Measurements from ENCODE around the gene FAM81B.
"Not testable (repeated sequence)": the region's sequence is repeated elsewhere in the genome, so short reads cannot be mapped to it uniquely, and the experiment has no call there.

The FAM81B gene, protein sequence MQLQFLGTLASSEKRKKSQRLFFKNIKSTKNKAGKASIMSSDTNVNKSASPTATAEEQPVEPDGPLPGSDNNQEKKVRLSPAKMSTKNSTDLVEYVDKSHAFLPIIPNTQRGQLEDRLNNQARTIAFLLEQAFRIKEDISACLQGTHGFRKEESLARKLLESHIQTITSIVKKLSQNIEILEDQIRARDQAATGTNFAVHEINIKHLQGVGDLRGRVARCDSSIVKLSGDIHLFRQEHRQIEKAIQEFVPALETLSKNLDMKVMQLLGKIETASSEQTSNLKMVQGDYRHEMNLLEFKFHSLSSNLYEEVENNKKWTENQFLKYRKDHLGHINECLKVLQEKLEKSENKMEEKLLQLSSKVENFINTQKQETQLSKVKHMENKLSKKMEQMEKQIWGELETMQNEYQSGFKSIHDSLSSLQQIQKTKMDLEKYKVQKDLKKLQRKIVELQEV

DNA sequence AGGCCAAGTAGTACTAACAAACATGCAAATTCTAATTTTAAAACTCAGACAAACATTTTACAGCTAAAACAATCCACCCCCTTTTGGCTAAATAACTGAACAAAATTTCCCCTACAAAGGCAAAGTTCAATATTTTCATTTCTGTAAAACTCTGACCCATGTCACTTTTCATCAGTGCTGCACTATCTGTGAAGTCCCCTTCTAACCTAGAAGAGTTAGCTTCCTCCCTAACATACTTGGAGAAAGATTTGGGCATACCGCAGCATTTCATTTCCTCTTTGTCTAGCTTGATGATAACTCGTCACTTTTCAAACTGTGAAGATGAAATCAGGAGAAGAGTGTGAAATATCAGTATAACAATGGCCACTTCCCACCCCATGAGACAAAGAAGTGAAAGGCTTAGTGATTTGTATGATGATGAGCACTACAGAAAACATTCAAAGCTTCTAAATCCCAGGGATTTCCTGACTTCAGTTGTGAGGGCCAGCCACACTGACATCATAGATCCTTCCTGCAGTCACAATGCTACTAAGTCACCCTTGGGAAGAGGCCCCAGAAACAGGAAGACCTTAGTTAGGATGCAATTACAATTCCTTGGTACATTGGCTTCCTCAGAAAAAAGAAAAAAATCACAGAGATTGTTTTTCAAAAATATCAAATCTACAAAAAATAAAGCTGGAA is at the start of gene FAM81B:
FAM81B (plus strand) TSS at position 555 of the 681 bp plus-strand sequence; CDS start at position 579, 24 bp downstream.
- DNase-seq (ENCODE audit: low read depth in 2 of 2) = no peak

DNA sequence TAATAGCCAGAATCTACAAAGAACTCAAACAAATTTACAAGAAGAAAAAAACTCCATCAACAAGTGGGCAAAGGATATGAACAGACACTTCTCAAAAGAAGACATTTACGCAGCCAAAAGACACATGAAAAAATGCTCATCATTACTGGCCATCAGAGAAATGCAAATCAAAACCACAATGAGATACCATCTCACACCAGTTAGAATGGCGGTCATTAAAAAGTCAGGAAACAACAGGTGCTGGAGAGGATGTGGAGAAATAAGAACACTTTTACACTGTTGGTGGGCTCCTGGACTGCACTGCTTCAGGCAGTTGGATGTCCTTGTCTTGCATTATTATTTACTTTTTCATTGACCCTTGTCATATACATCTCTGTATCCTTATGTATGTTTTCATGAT is 49.7 kb upstream of the FAM81B start:
- DNase-seq (ENCODE audit: low read depth in 2 of 2) = not testable (repeated sequence)

DNA sequence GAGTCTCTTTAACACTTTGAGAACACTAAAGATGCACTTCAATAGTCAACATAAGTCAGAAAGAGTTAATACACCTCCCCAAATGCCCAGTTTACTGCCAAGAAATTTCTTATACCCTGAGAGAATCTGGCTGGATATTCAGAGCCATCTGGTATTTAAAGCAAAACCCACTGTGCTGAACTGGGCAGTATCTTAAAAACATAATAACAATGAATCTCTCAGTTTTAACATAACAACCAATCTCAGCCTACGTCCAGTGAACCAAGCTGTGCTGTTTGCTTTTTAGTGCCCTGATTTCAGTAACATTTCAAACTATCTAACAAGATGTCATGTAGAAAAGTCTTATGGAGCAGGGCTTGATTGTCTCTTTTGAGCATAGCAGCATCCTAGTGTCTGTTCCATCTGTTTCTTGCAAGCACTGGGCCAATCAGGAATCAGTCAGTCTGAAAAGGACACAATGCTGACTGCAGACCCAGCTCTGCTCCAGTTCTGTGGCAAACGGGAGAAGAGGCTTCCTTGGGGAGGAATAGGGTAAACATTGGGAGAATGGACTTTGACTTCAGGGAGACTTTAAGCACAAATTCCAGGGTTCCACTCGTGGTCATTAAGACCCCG is 43.6 kb upstream of the FAM81B start:
- DNase-seq (ENCODE audit: low read depth in 2 of 2) = no peak

DNA sequence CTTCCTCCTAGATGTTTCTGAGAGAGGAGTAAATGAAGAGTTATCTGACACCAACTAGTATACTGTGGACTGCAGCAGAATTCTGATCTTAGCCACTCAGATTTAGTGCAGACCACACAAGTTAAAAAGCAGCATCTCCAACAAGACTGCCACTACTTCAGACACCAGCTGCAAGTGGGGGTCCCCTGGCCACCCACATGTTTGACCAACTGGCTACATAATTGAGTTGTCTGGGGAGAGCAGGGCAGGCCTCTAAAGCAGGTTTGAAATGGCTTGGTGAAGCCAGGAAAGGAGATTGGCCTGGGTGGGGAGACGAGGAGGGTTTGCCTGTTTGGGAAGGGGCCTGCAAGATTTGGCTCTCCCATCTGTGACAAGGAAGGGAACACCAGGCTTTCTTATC is 40.5 kb upstream of the FAM81B start:
- no peak for DNase-seq (ENCODE audit: low read depth in 2 of 2)

DNA sequence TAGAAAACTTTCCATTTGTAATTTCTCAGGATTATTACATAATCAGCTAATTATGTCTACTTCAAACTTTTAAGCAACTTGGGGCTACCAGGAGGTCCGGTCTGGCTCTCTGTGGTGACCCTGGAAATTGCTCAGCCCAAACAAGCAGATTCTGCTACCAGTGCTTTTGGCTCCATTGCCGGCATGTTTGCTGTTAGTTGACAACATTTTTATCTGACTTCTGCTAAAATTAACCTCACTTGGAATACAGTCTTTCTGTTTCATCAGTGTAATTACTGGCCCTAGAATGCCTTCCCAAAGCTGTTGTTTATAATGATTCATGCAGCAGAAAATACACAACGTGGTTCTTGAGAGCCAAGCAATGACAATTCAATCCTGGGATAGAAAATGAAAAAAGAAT is 38.5 kb upstream of the FAM81B start:
- no peak for DNase-seq (ENCODE audit: low read depth in 2 of 2)

DNA sequence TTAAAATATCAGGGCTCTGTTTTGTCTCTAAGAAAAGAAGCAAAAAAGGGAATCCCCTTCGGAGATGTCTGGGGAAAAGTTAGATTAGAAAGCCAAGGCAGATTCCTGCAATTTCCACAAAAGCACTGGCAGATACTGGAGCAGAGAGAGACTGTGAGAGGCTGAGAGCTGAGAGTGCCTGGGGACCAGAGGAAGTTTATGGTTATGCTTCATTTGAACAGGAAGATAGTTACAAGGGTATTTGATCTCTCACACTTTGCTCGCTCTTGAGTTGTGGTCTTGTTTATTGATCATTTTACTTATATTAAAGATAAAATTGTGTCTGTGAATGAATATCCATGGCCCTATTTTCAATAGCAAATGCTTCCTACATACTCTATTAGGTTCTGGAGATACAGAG is 32.8 kb upstream of the FAM81B start:
- DNase-seq (ENCODE audit: low read depth in 2 of 2) = no peak

DNA sequence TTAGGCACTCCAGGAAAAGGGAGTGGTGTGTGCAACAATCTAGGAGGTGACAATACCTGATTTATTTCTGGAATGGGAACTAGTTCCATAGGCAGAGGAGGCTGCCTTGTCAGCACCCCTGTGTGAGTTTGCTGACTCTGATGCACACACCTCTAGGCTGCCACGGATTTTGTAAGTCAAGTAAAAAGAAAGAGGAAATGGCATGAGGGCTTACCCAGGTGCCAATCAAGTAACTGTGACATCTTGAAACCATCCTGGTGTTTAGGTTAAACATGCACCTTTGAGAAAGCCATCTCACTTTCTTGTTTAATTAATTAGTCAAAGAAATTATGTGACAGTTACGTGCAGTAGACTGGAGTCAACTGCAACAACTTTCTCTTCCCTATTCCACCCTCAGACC is 32.3 kb upstream of the FAM81B start:
- DNase-seq (ENCODE audit: low read depth in 2 of 2) = no peak

DNA sequence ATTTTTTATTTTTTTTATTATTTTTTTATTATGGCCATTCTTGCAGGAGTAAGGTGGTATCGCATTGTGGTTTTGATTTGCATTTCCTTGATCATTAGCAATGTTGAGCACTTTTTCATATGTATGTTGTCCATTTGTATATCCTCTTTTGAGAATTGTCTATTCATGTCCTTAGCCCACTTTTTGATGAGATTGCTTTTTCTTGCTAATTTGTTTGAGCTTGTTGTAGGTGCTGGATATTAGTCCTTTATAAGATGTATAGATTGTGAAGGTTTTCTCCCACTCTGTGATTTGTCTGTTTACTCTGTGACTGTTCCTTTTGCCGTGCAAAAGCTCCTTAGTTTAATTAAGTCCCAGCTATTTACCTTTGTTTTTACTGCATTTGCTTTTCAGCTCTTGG is 30.5 kb upstream of the FAM81B start:
- DNase-seq (ENCODE audit: low read depth in 2 of 2) = not testable (repeated sequence)

DNA sequence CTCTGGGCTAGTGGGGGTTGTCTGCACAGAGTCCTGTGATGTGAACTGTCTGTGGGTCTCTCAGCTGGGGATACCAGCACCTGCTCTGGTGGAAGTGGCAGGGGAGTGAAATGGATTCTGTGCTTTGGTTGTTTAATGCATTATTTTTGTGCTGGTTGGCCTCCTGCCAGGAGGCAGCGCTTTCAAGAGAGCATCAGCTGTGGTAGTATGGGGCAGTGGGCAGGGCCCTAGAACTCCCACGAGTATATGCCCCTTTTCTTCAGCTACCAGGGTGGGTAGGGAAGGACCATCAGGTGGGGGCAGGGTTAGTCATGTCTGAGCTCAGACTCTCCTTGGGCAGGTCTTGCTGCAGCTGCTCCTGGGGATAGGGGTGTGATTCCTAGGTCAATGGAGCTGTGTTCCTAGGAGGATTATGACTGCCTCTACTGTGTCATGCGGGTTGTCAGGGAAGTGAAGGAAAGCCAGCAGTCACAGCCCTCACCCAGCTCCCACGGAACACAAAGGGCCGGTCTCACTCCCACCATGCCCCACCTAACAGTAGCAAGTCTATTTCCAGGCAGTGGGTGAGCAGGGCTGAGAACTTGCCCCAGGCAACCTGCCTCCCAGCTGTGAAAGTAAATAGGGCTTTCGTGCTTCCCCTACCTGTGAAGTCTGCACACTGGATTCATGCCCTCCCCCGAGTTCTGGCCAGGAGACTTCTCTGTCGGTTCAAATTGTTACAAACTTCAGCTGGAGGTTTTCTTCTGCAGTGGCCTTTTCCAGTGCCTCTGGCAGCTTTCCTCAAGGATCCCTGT is 25.7 kb upstream of the FAM81B start:
- no peak for DNase-seq (ENCODE audit: low read depth in 2 of 2)

DNA sequence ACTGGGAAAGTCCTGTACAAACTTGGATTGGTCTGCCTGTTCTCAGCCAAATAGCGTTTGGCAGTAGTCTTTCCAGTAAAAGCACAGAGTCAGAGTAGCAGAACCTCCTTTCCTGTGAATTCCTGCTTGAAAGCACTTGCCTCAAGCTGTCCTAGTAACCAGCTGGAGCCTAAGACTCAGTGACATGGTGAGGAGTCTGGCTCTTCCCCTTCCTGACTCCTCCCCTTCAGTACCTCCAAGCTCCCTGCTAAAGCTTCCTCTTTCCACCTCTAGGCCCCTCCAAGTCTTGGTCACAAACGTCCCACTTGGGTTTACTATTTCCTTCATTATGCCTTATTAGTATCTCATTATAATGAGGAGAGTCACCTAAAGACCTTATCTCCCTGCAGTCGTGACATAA is 21.4 kb upstream of the FAM81B start:
- no peak for DNase-seq (ENCODE audit: low read depth in 2 of 2)

DNA sequence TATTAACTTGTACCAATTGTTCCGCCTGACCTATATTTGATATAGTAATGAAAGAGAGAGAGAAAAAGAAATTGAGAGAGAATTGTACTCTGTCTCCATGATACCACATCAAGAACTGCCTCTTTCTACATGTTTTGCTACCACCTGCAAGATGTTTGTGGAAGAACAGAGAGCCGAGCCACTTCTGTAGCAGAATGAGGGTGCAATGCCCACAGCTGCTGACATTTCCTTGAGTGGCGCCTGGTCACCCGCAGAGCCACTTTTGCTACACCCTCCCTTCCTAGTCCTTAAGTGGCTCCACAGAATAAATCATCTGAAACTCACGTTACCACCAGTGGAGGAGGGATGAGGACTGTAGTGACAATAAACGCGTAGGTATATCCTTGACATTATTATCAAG is 17.1 kb upstream of the FAM81B start:
- DNase-seq (ENCODE audit: low read depth in 2 of 2) = no peak

DNA sequence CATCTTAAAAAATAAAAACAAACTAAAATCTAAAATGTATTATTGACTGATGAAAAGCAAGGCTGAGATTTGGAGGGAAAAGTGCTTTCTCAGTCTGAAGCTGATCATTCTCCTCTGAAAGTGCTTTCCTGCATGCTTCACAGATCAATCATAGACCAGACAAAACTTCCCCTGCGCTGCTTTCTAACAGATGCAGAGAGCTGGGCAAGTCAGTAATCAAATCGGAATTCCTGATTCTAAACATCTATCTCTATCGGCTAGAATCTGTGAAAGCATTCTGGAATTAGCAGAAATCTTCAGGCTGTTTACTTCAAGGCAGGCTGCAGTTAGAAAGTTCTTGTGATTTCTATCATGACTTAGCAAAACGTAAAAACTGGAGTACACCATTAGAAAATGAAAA is 15.6 kb upstream of the FAM81B start:
- DNase-seq (ENCODE audit: low read depth in 2 of 2) = no peak

DNA sequence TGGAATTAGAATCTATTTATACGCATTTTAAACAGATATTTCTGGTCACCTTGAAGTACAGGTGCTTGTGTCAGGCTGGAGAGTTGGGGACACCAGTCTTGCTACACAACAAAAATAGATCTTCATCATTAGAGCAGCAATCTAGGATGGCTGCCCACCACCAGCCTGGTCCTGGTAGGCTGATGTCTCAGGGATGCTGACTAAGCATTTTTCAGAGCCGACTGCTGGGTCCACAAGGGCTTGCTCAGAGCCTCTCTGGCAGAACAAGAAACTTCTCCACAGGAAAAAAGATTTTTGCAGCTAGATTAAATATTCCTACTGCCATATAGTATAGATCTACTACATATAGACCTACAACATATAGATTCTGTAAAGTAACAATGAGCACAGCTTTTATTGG is 12.0 kb upstream of the FAM81B start:
- no peak for DNase-seq (ENCODE audit: low read depth in 2 of 2)

DNA sequence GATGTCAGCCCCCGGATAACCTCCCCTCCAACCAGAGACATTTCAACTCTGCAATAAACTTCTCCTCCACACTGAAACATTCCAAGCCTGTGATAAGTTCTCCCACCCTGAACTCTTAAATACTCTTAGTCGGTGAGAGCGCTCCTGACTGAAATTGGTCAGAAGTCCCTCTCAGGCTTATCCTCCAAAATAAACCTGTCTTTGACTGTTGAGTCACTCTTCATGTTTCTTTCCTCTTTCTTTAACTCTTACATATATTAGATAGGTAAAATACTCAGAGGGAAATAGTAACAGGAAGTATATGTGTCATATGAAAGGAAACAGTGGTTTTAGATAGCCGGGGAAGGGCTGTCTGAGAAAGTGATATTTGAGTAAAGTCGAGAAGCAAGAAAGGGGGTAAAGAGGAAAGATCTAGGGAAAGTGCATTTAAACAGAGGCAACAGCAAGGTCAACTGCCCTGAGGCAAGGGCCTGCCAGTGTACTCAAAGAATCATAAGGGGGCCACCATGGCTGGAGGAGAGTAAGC is 11.0 kb upstream of the FAM81B start:
- no peak for DNase-seq (ENCODE audit: low read depth in 2 of 2)

DNA sequence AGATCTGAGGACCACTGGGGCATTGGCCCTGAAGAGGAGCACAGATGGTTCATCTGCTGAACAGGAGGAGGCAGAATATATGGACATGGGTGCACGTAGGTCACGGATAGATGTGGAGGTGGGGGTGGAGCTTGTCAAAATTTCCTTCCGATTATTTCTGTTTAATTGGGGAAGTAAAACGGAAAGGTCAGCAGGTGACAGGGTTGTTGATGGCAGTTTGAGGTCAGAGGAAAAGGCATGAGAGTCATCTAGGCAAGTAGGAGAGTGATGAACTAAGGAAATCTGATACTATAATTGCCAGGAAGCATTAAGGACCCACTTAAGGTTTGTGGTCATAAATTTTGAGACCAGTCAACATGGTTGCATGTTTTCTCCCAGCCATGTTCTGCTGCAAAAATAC is 8.4 kb upstream of the FAM81B start:
- no peak for DNase-seq (ENCODE audit: low read depth in 2 of 2)

DNA sequence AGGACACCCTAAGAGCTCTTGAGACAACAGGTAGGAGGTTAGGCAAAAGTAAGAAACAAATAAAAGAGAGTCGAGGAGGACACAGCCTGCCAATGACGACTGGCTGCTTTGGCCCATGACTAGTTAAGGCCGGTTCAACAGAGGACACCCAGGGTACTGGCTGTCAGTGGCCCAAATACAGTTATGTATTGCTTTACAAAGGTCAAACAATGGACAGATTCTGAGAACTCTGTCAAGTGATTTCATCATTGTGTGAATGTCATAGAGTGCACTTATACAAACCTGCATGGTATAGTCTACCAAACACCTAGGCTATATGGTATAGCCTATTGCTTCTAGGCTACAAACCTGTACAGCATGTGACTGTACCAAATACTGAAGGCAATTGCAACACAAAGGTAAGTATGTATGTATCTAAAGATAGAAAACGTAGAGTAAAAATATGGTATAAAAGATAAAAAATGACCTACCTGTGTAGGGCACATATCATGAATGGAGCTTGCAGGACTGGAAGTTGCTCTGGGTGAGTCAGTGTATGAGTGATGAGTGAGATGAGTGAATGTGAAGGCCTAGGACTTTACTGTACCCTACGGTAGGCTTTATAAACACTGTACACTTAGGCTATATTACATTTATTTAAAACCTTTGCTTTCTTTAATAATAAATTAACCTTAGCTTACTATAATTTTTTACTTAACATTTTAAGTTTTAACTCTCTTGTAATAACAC is 6.5 kb upstream of the FAM81B start:
- no peak for DNase-seq (ENCODE audit: low read depth in 2 of 2)

DNA sequence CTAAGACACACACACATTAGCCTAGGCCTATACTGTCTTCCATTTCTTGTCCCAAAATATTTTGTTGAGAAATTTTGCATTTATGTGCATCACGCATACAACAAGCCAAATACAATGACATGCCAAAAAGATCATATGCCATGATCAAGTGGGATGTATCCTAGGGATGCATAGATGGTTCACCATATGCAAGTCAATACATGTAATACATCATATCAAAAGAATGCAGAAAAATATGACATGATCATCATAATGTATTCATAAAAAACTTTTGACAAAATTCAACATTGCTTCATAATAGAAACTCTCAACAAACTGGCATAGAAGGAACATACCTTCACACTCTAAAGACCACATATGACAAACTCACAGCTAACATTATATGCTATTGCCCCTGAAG is 5.8 kb upstream of the FAM81B start:
- DNase-seq (ENCODE audit: low read depth in 2 of 2) = no peak

DNA sequence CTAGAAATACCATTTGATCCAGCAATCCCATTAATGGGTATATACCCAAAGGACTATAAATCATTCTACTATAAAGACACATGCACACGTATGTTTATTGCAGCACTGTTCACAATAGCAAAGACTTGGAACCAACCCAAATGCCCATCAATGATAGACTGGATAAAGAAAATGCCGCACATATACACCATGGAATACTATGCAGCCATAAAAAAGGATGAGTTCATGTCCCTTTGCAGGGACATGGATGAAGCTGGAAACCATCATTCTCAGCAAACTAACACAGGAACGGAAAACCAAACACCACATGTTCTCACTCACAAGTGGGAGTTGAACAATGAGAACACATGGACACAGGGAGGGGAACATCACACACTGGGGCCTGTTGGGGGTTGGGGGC is 799 bp downstream of the FAM81B start:
- DNase-seq (ENCODE audit: low read depth in 2 of 2) = not testable (repeated sequence)

DNA sequence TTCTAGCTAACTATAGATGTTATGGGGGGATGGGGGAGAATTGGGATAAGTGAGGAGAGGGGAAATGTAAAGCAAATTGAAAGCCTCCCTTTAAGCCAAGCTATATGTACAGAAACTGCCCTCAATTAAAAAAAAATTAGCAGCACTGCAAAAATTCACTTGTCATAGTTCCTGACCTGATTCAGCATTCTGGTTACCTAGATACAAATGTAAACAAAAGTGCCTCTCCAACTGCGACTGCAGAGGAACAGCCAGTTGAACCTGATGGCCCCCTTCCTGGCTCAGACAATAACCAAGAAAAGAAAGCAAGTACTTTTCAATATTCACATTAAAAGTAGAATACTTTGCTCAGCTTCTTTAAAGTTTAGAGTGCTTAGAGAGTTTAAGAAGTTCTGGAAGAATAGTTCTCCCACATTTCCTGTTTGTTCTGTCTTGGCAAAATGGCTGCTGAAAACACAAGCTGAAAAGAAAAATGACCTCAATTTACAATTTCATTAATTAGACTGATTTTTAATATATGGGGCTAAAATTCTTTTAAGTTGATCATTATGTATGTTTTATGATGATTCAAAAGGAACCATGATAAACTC is 1.5 kb downstream of the FAM81B start:
- DNase-seq (ENCODE audit: low read depth in 2 of 2) = no peak

DNA sequence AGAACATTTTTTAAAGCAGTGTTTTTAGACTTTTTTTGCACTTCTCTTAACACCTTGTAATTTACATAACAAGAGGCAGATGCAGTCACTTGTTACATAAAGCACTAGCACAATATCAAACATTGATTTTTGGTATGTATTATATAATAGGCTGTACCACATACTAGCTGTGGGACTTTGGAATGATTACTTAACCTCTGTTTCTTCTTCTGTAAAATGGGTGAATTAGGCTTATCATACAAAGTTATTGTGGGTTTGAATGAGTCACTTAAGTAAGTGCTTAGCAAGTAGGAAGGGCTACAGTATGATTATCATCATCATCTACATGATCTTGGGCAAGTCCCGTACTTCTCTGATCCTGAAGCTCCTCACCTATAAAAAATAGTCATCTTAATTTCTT is 2.1 kb downstream of the FAM81B start:
- no peak for DNase-seq (ENCODE audit: low read depth in 2 of 2)

DNA sequence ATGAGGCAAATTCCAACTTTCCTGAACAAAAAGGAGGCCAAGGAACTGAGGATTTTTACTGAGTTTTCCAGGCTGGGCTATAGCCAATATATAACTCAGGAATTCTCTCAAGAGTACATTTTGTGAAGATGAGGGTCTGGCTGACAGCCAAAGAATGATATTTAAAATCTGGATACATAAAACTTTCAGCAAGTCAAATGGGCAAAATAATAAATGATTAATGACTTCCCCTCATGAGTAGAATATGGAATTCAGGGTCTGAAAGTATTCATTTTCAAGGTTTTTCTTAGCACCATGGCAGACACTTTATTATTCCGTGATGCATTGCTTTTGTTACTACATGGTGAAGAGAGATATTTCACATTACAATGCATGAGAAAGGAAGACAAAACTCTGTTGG is 7.8 kb downstream of the FAM81B start:
- DNase-seq (ENCODE audit: low read depth in 2 of 2) = peak; percentile 30 to 31

All from fibroblast of skin of left biceps (primary cell).